ENCODE data around the gene RRBP1.

DNA sequence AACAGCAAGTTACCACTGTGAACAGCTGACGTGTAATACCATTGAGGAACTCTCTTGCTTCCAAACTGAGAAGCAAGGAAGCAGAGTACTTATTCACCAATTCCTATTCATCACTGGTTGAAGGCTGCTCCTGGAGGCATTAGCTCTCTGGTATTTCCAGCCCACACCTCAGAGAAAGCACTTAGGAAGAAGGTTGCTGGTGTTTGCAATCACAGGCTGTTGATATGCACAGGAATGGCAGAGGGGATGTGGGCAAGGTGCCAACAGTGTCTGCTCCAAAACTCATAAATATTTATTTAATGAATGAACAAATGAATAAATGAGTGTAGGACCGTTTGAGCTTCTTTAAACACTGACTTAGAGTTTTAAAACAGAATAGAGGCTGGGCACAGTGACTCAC, 6.9 kb upstream of the RRBP1 start:
- TF ChIP-seq, protein P1, sequence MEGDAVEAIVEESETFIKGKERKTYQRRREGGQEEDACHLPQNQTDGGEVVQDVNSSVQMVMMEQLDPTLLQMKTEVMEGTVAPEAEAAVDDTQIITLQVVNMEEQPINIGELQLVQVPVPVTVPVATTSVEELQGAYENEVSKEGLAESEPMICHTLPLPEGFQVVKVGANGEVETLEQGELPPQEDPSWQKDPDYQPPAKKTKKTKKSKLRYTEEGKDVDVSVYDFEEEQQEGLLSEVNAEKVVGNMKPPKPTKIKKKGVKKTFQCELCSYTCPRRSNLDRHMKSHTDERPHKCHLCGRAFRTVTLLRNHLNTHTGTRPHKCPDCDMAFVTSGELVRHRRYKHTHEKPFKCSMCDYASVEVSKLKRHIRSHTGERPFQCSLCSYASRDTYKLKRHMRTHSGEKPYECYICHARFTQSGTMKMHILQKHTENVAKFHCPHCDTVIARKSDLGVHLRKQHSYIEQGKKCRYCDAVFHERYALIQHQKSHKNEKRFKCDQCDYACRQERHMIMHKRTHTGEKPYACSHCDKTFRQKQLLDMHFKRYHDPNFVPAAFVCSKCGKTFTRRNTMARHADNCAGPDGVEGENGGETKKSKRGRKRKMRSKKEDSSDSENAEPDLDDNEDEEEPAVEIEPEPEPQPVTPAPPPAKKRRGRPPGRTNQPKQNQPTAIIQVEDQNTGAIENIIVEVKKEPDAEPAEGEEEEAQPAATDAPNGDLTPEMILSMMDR (IDR thresholded peaks at IDR 0.05), result no peak
- no peak for TF ChIP-seq POLR2AphosphoS5 (IDR thresholded peaks at IDR 0.05; ENCODE audit: insufficient read depth in 1 of 2, low read depth in 1 of 2)

Measured in vagina (tissue), 2 donors.